HEK293 (cell line): Measurements from ENCODE around the gene NADK.

Source experiments
- CTCF ChIP-seq: fragments of 450-650 bp; formaldehyde crosslinking; IDR thresholded peaks from 2 replicates; pipeline ENCODE4 v1.5.1; 2016; ENCODE audit warnings: missing biosample characterization, missing genetic modification characterization
- MEIS1 ChIP-seq: sonication (generic); formaldehyde crosslinking; IDR thresholded peaks from 2 replicates; pipeline ENCODE4 v1.8.1; 2022; ENCODE audit warnings: missing genetic modification reagents, mild to moderate bottlenecking, borderline replicate concordance

GRCh38 chr1:1783320-1783719, 5.0 kb upstream of the NADK start:
- TF ChIP-seq MEIS1 (CRISPR knock-in tag): no peak
- no peak for TF ChIP-seq CTCF (tag by site-specific recombination)
